CD4-positive, alpha-beta T cell treated with Interleukin-4 for 1 hour (primary cell): ENCODE measurements around the gene GAS2.

ENCODE experiments used
- DNase-seq, 2 donors: peaks; one replicate each; pipeline ENCODE4 v3.0.0-alpha.2; 2020 to 2022

The GAS2 gene

DNA sequence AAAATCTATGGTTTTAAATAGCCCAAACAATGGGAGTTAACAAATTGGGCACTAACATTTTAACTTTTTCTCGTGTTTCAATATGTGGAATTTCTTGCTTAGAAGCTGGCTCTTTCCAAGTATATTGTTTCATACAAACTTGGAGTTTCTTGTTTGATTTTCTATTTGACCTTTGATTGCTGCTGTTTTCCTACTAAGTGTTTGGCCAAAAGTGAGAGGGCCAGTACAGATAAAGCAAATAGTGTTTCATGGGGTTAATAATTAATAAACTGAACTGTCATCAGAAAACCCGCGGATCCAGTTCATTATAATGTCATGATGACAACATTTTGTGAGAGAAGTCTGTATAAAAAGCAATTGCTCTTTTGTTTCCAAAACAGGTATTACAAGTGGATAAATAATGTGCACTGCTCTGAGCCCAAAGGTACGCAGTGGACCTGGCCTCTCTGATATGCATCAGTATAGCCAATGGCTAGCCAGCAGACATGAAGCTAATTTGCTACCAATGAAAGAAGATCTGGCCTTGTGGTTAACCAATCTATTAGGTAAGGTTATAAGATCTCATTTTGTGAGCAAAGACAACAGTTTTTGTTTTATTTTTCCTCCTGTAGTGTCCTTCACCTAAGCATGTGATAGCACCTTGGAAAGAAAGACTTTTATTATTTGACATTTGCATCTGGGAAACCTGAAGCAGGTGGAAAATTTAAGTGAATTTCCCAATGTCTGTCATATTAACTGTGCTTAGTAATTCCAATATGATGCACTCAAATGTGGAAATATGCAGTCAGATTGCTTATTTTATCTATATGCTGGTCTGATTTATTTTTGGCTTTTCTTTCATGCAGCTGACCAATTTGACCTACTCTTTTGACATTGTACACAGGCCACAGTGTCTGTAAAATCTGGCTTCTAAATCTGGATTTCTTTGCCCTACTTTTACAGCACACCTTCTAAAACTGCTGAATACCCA, 8.3 kb downstream of the GAS2 start:
- DNase-seq: no peak

DNA sequence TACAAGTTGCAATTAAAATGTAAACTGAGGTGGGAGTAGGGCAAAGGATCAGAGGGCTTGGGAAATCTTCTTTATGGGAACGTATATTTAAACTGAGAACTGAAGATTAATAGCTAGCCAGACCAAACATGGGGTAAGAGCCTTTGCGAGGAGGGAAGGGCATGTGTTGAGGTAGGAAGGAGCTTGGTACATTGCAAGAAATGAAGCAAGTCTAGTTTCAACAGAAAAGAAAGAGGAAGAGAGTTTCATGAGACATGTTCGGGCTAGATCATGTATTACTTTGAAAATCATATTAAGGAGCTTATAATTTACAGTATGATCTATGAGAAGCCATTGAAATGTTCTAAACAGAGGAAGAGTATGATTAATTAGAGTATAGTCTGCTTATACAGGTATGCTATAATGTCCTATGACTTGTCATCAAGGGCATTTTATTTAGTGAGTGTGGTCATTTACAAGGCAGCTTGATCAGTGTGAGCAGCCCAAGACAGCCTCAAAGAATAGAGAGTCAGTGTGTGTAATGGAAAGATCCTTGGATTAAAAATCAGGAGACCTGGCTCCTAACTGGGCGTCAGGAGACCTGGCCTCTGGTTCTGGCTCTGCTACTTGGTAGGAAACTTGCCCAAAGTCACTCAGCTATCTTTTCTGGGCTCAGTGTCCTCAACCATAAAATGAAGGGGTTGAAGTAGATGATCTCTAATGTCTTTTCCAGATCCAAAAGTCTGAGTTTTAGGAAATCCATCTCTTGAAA, 10.9 kb downstream of the GAS2 start:
- no peak for DNase-seq

- DNase-seq: no peak
These were observed 14.2 kb downstream of the GAS2 start for GRCh38 chr11:22680628-22681027.

GRCh38 chr11:22681281-22681812, 14.9 kb downstream of the GAS2 start:
- DNase-seq: no peak

DNA sequence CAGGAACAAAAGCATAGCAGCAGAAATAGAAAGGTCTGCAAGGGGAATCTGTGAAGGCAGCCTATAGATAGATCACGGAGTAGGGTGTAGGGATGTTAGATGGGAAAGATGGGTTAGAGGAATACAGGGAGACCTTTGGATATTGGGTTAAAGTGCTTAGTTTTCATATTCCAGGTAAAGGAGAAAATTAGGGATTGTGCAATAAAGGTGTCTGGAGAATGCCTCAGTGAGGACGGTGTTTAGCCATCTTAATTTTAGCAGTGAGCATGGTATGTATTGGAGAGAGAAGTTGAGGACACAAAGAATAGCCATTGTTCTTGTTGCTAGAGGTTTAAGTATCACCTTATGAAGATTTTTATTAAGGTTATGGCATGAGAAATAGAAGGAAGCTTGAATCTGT, 17.7 kb downstream of the GAS2 start:
- DNase-seq: no peak

DNA sequence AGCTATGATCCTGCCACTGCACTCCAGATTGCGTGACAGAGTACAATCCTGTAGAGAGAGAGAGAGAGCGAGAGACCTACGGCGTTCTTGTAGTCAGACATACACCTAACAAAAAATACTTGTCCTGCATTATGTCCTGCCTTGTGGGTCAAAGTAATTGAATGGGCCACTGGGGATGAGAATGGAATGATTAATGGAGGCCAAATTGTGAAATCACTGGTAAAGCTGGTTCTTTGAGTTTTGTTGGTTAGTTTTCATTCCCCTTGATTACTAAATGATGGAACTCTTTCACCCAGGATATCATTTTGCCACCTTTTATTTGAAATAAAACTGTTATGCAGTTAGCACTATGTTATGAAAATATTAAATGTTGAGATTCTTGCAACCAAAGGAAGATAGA, 18.7 kb downstream of the GAS2 start:
- DNase-seq: no peak

DNA sequence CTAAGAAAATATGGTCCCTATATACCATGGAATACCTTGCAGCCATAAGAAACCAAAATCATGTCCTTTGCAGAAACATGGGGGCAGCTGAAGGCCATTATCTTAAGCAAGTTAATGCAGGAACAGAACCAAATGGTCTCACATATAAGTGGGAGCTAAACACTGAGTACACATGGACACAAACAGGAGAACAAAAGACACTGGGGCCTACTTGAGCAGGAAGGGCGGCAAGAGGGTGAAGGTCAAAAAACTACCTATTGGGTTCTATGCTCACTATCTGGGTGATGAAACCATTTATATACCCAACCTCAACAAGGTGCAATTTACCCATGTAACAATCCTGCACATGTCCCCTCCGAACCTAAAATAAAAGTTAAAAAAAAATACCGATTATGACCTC, 22.5 kb downstream of the GAS2 start:
- no peak for DNase-seq

DNA sequence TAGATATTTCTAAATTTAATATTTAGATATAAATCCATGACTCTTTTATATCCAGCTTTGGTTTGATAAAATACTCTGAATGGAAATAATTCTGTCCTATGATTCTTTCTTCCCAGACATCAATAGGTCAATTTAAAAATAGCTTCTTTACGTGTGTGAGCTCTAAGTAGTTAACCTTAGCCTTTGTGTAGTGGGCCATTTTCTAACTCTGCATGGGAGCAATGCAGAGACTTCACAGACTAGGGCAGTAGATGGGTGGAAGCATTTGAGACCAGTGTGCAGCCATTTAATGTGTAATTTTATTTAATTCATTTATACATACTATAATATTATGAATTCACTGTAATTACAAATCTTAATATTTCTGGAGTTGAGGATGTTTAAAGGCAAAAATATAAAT, 23.8 kb downstream of the GAS2 start:
- DNase-seq: no peak

DNA sequence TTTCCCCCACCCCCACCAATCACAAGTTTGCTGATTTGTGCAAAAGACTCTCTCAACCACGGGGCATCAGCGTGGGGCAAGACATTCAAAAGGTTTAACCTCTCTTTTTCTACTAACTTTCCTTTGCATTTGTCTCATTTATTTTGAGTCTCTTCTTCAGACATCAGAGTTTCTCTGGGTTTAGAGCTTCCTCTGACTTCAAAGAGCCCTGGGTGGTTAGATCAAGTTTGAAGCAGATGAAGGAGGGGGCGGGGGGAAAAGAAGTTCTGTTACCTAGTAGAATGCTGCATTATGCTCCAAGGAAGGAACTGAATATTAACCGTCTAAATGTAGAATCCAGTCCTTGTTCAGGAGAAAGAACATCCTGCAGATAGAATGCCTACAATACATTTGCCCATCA, 24.5 kb downstream of the GAS2 start:
- peak in 1 of 2 donors; percentile 6 for DNase-seq

GRCh38 chr11:22699388-22699787, 33.0 kb downstream of the GAS2 start:
- no peak for DNase-seq

DNA sequence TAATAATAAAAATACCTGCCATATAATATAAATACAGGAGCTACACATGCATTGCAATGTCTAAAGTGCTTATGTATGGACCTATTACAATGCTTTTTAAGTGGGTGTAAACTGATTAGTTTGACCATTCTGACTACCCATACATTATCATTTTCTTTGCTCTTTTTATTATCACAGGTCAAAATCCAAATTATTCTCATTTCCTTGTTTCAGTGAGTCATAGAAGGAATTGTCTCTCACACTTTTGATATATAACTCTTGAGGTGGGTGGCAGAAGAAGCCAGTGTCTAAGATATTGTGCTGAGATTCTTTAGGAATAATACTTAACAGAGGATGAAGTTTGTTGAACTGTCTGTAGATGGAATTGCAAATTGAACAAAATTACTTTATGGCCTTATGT, 35.6 kb downstream of the GAS2 start:
- DNase-seq: no peak

DNA sequence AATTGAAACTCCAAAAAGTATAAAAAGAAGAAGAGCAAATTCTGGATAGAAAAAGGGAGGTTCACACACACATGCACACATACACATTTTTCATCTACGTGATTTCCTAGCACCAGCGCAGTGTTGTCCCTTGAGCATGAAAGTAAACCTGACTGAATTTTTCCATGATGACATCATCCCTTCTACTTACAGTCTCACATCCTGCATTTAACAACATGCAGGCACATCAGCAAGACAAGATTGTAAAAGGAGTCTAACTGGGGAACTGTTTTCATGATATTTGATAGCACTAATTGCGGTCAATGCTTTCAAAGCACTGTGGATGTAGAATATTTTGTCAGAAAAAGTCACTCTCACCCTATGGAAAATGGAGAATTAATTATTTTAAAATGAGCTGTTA, 36.6 kb downstream of the GAS2 start:
- no peak for DNase-seq

DNA sequence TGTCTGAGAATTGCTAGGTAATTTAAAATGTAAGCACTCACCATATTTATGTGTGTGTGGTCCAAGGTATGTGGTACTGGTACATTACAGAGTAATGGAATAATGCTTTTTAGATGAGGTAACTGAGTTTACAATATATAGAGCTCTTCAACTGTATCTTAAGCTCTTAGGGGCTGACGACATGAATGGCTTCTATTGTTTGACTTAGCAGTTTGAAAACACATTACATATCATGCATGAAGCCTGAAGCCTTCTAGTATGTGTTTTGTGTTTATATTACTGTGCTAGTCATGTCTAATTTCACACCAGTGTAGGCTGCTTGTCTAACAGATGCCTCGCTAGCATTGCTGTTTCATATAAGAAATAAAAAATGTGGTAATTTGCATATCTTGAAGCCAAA, 37.2 kb downstream of the GAS2 start:
- DNase-seq: no peak

GRCh38 chr11:22707119-22707899, 40.9 kb downstream of the GAS2 start:
- no peak for DNase-seq

GRCh38 chr11:22711071-22711770, 44.8 kb downstream of the GAS2 start:
- DNase-seq: no peak

GRCh38 chr11:22711880-22712279, 45.5 kb downstream of the GAS2 start:
- no peak for DNase-seq

- no peak for DNase-seq
These were observed 46.9 kb downstream of the GAS2 start for GRCh38 chr11:22713336-22713735.

DNA sequence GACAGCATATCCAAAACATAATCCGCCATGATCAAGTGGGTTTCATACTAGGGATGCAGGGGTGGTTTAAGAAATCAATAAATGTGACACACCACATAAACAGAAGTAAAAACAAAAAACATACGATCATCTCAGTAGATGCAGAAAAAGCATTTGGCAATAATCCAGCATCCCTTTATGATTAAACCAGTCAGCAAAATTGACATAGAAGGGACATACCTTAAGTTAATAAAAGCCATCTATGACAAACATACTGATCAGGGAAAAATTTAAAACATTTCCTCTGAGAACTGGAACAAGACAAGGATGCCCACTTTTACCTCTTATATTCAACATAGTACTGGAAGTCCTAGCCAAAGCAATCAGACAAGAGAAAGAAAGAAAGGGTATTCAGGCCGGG, 49.6 kb downstream of the GAS2 start:
- no peak for DNase-seq

GRCh38 chr11:22720457-22720856, 54.0 kb downstream of the GAS2 start:
- no peak for DNase-seq

DNA sequence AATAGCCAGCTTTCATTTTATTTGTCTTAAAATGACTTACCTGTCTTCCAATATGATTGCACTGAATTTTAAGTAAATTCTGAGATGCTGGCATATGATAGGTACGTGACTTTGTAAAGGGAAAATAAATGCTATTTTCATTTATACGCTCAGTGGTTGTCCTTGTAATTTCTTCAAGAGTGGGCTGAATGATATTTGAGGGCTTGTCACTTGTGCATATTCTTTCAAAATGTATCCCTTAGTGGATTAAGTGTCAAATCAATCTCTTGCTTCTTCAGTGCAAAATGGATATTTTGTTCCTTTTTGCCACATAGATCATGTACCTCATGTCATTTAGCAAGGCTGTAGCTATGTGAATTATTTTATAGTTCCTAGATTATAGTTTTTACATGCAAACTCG, 56.9 kb downstream of the GAS2 start:
- DNase-seq: no peak

DNA sequence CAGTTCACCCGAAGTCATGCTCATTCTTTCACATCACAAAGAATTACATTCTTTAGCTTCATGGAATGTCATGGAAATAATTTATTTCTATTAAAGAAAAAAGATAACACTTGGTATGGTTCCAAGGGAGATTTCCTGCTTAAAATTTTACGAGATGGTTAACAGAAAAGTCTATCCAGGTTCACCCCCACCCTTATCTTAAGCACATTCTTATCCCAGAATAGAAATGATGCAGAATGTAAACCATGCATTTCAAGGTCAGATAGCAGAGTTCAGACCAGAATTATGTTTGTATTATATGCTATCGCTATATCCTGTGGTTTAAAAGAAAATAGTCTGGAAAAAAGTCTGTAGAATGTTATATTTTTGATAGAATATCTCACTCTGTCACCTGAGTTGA, 58.7 kb downstream of the GAS2 start:
- DNase-seq: no peak

GRCh38 chr11:22728600-22729389, 62.4 kb downstream of the GAS2 start:
- DNase-seq: no peak
